Smooth muscle cell of the pulmonary artery (primary cell): ENCODE results near the gene TNFAIP1. TPM values are rescaled to one million over a fixed set of nuclear protein-coding genes. Genes with fewer than 3 reads are reported as not detected.

Source experiments
- total RNA-seq: library from RNA; depleted of rRNA; stranded (reverse); fragments of >200 nt; gene quantifications from 2 replicates; pipeline ENCODE4 v1.2.3, GENCODE V29; 2014

Gene TNFAIP1, protein sequence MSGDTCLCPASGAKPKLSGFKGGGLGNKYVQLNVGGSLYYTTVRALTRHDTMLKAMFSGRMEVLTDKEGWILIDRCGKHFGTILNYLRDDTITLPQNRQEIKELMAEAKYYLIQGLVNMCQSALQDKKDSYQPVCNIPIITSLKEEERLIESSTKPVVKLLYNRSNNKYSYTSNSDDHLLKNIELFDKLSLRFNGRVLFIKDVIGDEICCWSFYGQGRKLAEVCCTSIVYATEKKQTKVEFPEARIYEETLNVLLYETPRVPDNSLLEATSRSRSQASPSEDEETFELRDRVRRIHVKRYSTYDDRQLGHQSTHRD
- total RNA-seq, result 35.6 and 44.3 TPM in 2 replicates

DNA sequence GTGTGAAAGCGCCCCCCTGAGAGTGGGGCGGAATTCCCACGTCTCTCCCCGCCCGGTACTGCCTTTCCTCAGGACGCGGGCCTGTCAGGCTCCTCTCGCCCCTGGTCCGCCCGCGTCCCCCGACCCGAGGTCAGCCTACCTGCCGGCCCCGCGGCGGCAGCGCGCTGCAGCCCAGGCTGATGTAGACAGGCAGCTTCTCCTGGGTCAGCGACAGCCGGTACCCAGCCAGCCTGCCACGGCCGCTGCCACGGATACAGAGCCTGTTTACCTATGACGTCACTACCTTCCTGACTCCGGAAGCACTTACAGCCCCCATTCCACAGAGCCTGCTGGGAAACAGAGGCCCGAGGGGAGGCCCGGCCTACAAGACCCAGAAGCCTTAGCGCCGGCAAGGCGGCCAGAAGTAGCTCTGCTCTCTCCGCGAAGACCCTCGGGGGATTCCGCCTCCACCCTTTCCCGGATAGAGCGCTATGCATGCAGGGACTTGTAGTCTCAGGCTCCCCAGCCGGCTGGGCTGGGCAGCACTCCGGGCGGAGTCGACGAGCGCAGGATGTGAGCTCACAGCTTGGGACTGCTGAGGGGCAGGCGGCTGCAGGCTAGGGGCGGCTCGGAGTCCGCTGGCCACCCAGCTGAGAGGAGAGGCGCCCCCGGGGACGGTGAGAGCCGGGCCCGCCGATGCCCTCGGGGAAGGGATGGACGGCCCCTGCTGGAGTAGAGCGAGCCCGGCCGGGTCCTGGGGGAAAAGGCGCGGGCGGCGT, at the start of gene TNFAIP1, which contains the start of gene IFT20:
Gene TNFAIP1 (plus strand): TSS at position 561 of the 758 bp plus-strand sequence. CDS start 3,761 bp downstream, outside the sequence.
Gene IFT20 (minus strand): TSS at position 272 of the 758 bp plus-strand sequence. CDS start 3,487 bp downstream, outside the sequence.

DNA sequence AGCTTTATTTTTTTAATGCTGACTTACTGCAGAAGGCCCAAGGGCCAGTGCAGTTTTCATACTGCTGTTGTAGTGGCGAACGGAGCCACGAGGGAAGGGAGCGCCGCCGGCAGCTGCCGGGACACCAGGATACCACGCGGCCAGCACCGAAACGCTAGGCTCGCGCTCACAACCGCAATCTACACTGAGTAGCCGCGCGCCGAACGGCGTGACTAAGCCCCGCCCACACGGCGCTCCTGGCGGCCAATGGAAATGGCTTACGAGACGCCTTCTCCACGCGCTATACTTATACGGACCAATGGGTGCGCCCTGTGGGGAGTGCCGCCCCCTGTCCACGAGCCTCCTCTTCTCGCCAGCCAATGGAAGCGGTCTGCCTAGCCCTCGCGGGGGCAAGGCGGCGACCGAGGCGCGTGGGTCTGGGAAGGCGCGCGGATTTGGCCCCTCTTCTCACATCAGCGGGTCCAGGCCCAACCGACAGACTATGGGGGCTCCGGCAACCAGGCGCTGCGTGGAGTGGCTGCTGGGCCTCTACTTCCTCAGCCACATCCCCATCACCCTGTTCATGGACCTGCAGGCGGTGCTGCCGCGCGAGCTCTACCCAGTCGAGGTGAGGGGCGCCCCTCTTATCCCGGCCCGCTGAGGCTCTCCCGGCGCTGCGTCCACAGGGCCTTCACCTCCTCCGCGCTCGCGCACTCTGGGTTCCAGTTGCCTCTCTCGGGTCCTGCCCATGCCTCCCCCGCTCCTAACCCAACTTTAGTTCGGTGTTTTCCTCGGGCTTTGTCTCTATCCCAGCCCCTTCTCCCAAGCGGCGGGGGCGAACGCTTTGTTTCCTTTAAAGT, 16.6 kb upstream of the TNFAIP1 start, which contains the start of gene TMEM97:
Gene TMEM97 (plus strand): TSS at position 442 of the 839 bp plus-strand sequence. CDS start 40 bp downstream, at position 482.

DNA sequence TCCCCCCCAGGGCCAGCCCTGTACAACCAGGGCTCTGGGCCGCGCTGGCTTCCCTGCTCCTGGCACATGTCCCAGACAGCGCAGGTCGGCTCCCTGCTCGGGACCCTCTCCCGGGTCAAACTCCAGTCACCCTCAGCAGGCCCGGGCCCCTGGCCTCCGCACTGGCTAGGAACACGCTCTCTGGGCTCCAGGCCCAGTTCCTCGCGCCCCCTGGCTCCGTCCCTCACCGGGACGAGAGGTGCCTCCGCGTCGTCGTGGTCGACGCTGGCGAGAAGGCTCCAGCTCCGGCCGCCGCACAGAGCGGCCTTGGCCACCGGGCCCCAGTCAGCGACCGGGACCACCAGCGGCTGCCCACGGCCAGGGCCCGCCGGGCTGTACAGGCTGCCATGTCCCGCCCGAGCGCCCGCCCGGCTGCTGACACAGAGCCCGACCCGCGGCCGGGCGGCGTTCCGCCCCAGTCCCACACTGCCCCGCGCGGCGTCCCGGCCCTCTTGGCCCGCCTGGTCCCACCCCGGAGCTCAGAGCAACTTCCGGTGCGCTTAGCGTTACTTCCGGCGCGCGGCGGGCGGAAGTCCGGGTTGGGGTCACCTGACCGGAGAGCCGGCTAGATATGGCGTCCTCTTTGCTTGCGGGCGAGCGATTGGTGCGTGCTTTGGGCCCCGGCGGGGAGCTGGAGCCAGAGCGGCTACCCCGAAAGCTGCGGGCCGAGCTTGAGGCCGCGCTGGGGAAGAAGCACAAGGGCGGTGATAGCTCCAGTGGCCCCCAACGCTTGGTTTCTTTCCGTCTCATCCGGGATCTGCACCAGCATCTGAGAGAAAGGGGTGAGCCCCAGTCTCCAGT, 21.7 kb downstream of the TNFAIP1 start, which contains the start of gene POLDIP2:
Gene POLDIP2 (minus strand): TSS at position 467 of the 840 bp plus-strand sequence. CDS start 79 bp downstream, at position 388.

DNA sequence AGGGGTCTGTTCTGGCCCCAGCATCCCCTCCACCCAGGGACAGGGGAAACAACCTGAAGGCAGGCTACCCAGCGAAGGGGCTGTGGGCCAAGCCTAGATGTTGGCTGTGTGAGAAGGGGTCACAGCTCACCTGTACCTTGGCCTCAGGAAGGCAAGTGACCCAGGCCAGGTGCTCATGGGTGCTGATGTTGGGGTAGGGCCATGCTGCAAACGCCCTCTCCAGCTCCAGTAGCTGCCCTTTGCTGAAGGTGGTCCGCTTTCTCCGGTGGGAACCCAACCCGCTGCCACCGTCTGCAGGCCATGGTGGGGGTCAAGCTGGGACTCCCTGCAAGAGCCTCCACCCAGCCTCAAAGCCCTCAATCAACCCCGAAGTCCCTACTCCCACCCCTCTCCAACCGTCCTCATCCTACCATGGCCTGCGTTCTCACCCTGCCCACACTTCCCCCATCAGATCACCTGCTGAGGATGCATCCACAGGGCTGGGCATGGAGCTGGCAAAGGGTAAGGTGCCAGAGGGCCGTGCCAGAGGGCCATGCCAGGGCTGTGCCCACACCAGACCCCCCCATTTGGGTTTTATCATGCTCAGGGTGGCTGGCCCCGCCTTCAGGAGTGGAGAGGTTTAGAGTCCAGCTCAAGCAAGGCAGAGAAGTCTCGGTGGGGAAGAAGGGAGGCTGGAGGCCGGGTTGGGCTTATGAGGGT, 29.3 kb downstream of the TNFAIP1 start, which contains the start of gene SEBOX:
Gene SEBOX (minus strand): TSS at position 535 of the 699 bp plus-strand sequence. CDS start 48 bp downstream, at position 487.

DNA sequence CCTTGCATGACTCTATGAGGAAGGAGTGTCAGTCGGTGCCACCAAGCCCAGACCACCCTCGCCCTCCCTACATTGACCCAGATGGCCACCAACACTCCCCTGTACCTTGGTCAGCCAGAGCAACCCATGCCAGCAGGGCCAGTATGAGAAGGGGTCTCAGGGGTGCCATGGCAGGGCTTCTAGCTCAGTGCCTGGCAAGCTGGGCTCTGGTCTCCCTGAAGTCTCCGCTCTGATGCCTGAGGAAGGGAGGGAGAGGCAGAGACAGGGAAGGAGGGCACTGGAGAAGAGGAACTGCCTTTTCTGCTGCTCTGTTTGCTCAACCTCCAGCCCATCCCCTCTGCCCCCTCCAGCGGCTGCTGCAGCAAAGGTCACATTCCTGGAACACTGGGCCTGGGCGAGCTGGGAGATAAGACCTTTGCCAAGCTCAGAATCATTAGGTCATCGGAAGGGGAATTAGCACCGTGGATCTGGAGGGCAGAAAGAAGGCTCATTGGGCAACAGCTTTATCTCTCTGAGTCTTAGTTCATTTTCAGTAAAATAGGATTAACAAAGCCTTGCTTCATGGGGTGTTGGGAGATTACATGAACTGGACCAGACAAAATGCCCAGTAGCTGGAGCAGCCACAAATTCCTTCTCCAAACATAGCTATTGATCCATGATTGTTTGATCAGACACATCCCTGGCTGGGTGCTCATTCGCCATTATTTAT, 34.6 kb downstream of the TNFAIP1 start, which contains the start of gene VTN:
Gene VTN (minus strand): TSS at position 273 of the 709 bp plus-strand sequence. CDS start 104 bp downstream, at position 169.

DNA sequence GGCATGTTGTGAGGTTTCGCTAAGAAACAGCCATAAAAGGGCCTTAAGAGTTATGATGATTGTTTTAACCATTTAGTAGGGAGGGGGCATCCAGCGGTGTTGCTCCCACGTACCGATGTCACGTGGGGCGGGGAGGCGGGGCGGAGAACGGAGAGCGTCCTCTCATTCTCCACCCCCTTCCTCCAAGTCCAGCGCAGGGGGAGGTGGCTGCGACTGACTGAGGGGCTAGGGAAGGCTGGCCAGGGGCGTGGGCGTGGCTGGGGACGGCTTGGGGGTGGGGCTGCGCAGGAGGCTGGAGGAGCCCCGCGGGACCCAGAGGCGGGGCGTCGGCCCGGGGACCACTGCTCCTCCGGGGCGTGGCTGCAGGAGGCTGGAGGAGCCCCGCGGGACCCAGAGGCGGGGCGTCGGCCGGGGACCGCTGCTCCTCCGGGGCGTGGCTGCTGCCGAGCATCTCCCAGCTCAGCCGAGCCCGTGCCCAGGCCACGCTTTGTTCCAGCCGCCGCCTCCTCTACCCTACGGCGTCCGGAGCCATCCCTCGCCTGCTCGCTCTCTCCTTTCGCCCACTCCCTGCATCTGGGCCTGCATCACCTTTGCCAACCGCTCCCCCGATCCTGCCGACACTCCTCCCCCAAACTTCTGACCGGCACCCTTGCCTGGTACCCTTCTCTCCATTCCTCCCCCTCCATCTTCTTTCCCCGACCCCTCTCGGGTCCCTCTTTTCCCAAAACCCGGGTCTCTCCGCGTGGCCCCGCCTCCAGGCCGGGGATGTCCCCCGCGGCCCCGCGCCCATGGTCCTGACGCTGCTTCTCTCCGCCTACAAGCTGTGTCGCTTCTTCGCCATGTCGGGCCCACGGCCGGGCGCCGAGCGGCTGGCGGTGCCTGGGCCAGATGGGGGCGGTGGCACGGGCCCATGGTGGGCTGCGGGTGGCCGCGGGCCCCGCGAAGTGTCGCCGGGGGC, 36.0 kb downstream of the TNFAIP1 start, which contains the start of gene SARM1:
Gene SARM1 (plus strand): TSS at position 450 of the 958 bp plus-strand sequence. CDS start 339 bp downstream, at position 789.

Other genes with a start within 250 kb of the TNFAIP1 start
- 7.8 TPM in 2 replicates for gene TMEM97, start 16.6 kb upstream of the TNFAIP1 start, total RNA-seq
- 44.9 and 56.0 TPM in 2 replicates for gene IFT20, start 289 bp upstream of the TNFAIP1 start, total RNA-seq
- gene POLDIP2, start 21.8 kb downstream of the TNFAIP1 start, total RNA-seq, result 81.4 and 95.5 TPM in 2 replicates
- gene SEBOX, start 29.4 kb downstream of the TNFAIP1 start, total RNA-seq, result not detected in 2 replicates
- 1.7 and 3.4 TPM in 2 replicates for gene VTN, start 34.5 kb downstream of the TNFAIP1 start, total RNA-seq
- gene SARM1, start 35.9 kb downstream of the TNFAIP1 start, total RNA-seq, result 14.2 and 14.9 TPM in 2 replicates
- gene SLC46A1, start 70.5 kb downstream of the TNFAIP1 start, total RNA-seq, result 11.4 and 16.4 TPM in 2 replicates
- not detected in 2 replicates for gene SLC13A2, start 137.9 kb downstream of the TNFAIP1 start, total RNA-seq
- not detected in 2 replicates for gene FOXN1, start 170.6 kb downstream of the TNFAIP1 start, total RNA-seq
- gene UNC119, start 216.9 kb downstream of the TNFAIP1 start, total RNA-seq, result 35.9 and 41.8 TPM in 2 replicates
- 117 and 163 TPM in 2 replicates for gene PIGS, start 235.8 kb downstream of the TNFAIP1 start, total RNA-seq
- 230 and 260 TPM in 2 replicates for gene ALDOC, start 241.1 kb downstream of the TNFAIP1 start, total RNA-seq